Lower lobe of right lung (tissue), 2 donors: Measurements from ENCODE around the gene IL4I1. TPM values are rescaled to one million over a fixed set of nuclear protein-coding genes. Genes with fewer than 3 reads are reported as not detected.
A peak's percentile ranks its signal among the peaks of the same experiment; 100 is the strongest.

Source experiments
- ATAC-seq, 2 donors: fragments of 200-7000 bp; cut with Tn5 transposase; one replicate each; pipeline ENCODE4 v1.9.1; 2020 to 2022; ENCODE audit warnings: mild to moderate bottlenecking in 2 of 2, moderate library complexity in 2 of 2
- DNase-seq: peaks from one replicate; pipeline ENCODE4 v3.0.0-alpha.2; 2020
- H3K27ac ChIP-seq: fragments of 200-600 bp; one replicate; pipeline ENCODE4 v1.8.0; 2022
- H3K27me3 ChIP-seq: fragments of 200-600 bp; one replicate; pipeline ENCODE4 v1.8.0; 2022; ENCODE audit warnings: low read depth
- H3K36me3 ChIP-seq: fragments of 200-600 bp; one replicate; pipeline ENCODE4 v1.8.0; 2022; ENCODE audit warnings: mild to moderate bottlenecking
- H3K4me1 ChIP-seq: fragments of 200-600 bp; one replicate; pipeline ENCODE4 v1.8.0; 2022
- H3K4me3 ChIP-seq: fragments of 200-600 bp; one replicate; pipeline ENCODE4 v1.8.0; 2022; ENCODE audit warnings: mild to moderate bottlenecking
- H3K9me3 ChIP-seq: fragments of 200-600 bp; one replicate; pipeline ENCODE4 v1.8.0; 2022
- intact Hi-C: fragments of 100-400 bp; cut with DNase I; formaldehyde crosslinking; loops from one replicate; pipeline ENCODE4 v1.11.0; 2022
- total RNA-seq: library from RNA; stranded (reverse); fragmentation: NEBNext Ultra II Directional; extraction: Animal tissue kit (Norgen Biotek cat#: 25700); gene quantifications from one replicate; pipeline ENCODE4 v1.2.1, GENCODE V29; 2021
- TF ChIP-seq, protein P1 (sequence below): fragments of 200-600 bp; IDR thresholded peaks from one replicate; pipeline ENCODE4 v1.8.0; 2022; ENCODE audit warnings: antibody characterized with exemption, mild to moderate bottlenecking
- donor health status: DM: no; HTN: yes; CAD: no; lungs with severe emphysema.

IL4I1 gene
- total RNA-seq, 1 donor from 2014 or later, result 1.6 TPM

DNA sequence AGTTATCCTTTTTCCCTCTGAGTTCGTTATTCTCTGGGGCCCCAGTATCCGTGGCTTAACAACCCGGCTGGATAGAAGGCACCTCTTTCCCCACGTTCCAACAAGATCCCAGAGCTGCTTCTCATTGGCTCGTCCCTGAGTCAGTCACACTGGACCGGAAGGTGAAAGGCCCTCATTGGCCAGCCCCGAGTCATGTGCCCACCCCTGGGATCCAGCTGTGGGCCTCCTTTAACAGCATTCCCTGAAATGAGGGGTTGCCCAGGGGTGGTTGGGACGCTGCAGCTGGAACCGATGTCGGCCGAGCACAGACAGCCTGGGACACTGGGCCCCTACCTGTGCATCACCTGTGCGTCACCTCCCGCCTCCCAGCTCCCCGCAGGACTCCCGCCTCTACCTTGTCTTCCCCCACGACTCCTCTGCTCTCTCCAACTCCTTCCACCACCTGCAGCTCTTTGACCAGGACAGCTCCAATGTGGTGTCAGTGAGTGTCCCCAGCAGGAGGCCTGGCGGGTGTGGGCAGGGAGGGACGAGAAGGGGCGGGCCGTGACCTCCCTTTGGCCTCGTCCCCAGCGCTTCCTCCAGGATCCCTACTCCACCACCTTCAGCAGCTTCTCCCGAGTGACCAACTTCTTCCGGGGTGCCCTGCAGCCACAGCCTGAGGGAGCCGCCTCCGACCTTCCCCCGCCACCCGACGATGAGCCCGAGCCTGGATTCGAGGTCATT, 14.9 kb downstream of the IL4I1 start:
- H3K4me3 ChIP-seq, result no peak overlapping the region
- ATAC-seq, result no peak
- DNase-seq, result no peak
- no peak overlapping the region for H3K27ac ChIP-seq
- TF ChIP-seq, protein P1, sequence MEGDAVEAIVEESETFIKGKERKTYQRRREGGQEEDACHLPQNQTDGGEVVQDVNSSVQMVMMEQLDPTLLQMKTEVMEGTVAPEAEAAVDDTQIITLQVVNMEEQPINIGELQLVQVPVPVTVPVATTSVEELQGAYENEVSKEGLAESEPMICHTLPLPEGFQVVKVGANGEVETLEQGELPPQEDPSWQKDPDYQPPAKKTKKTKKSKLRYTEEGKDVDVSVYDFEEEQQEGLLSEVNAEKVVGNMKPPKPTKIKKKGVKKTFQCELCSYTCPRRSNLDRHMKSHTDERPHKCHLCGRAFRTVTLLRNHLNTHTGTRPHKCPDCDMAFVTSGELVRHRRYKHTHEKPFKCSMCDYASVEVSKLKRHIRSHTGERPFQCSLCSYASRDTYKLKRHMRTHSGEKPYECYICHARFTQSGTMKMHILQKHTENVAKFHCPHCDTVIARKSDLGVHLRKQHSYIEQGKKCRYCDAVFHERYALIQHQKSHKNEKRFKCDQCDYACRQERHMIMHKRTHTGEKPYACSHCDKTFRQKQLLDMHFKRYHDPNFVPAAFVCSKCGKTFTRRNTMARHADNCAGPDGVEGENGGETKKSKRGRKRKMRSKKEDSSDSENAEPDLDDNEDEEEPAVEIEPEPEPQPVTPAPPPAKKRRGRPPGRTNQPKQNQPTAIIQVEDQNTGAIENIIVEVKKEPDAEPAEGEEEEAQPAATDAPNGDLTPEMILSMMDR, result no peak
- no peaks in the 10 kb centered on the region for H3K27me3 ChIP-seq
- H3K4me1 ChIP-seq, result peaks cover 15% of the 10 kb centered on the region
- no peaks in the 10 kb centered on the region for H3K9me3 ChIP-seq
- peaks cover 83% of the 10 kb centered on the region for H3K36me3 ChIP-seq
- intact Hi-C loops, result no loop called here

DNA sequence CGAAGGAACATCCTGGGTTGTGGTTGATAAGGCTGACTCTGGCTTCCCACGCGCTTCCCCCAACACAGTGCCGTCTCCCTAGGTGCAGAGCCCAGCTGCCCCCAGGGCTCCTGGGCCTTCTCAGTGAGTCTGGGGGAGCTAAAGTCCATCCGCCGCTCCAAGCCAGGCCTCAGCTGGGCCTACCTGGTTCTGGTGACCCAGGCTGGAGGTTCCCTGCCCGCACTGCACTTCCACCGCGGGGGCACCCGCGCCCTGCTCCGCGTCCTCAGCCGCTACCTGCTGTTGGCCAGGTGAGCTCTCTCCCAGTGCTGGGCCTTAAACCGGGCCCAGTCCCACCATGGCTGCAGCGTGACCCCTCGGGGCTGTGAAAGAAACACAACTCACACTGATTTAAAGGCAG, 15.5 kb downstream of the IL4I1 start:
- ATAC-seq, result no peak
- TF ChIP-seq, protein P1, result no peak
- peak; percentile 44 for DNase-seq
- H3K36me3 ChIP-seq, result peaks cover 79% of the 10 kb centered on the region
- intact Hi-C loops, result no loop called here
- peaks cover 15% of the 10 kb centered on the region for H3K4me1 ChIP-seq
- H3K9me3 ChIP-seq, result no peaks in the 10 kb centered on the region
- H3K27ac ChIP-seq, result no peak overlapping the region
- H3K27me3 ChIP-seq, result no peaks in the 10 kb centered on the region
- no peak overlapping the region for H3K4me3 ChIP-seq

DNA sequence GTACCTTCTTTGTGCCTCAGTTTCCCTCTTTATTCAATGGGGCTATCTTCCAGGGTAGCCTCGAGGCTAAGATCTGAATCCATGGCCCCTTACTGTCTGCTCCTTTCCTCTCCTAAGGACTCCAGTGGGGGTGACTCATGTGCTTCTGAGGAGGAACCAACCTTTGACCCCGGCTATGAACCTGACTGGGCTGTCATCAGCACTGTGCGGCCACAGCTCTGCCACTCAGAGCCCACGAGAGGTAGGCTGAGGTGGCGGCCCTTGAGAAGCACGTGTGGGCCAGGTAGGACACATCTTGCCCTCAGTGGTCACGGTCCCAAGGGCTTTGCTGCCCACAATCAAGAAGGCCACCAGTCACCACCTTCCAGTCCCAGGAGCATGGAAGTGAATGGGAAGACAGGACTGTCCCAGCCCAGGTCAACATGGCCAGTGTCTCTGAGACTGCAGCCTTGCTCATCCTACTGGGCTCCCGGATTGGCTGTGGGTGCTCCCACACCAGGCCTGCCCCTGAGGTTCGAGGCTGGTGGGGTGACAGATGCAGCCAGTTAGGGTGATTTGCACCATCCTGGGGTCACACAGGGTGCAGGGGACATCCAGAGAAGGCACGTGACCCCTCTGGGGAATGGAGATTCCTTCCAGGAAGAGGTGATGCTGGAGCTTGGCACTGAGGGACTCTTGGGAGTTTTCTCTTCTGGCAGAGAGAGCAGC, 16.4 kb downstream of the IL4I1 start:
- Histone ChIP-seq H3K4me1 (peaks cover 21% of the 10 kb centered on the region), H3K27ac (no peak overlapping the region), H3K36me3 (peaks cover 70% of the 10 kb centered on the region), H3K27me3 (no peaks in the 10 kb centered on the region), H3K9me3 (no peaks in the 10 kb centered on the region), H3K4me3 (no peak overlapping the region)
- TF ChIP-seq, protein P1, result no peak
- DNase-seq (peak; percentile 46), ATAC-seq (no peak)
- intact Hi-C loops, result no loop called here

DNA sequence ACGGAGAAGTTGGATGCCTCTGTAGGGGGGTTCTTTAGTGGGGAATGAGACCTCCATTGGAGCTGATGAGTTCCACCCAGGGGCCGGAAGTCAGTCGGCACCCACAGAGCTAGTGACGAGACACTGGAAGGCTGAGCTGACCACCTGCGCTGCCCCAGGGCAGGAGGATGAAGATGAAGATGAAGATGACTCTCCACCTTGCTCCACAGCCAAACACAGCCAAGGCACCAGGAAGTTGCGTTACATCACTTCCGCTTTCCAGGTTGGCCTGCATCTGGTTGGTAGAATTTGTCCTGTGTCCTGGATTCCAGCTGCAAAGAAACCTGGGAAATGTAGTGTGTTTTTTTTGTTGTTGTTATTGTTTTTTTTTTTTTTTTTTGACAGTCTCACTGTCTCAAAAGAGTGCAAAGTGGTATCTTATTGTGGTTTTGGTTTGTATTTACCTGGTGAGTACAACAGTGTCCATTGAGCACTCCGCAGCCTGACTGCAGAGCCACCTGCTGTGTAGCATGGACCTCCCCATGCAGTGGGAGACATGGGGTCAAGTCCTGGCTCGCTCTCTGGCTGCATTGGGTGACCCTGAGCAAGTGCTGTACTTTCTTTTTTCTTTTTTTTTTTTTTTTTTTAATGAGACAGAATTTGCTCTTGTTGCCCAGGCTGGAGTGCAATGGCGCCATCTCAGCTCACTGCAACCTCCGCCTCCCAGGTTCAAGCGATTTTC, 17.3 kb downstream of the IL4I1 start:
- Histone ChIP-seq H3K27ac (no peak overlapping the region), H3K4me1 (peaks cover 26% of the 10 kb centered on the region)
- TF ChIP-seq, protein P1, result no peak

DNA sequence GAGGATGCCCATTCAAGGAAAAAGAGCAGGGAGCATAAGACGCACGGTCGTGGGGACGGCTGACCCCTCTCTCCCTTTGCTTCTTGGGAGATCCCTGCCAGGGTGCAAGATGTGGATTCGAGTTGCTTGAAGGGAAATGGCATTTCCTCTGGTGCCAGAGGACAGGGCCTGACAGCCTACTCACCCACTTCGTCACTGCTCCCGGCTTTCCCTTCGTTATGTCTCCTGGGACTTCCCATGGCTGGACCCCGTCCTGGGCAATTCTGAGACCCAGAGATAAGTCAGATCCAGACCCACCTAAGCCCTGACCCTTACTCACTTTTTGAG, 18.0 kb downstream of the IL4I1 start:
- no peak for ATAC-seq
- Histone ChIP-seq H3K9me3 (no peaks in the 10 kb centered on the region), H3K27me3 (no peaks in the 10 kb centered on the region), H3K36me3 (peaks cover 54% of the 10 kb centered on the region), H3K4me3 (peak overlapping the region; percentile 89), H3K27ac (peak overlapping the region; percentile 99), H3K4me1 (peaks cover 26% of the 10 kb centered on the region)
- DNase-seq, result no peak
- intact Hi-C loops, result no loop called here
- TF ChIP-seq, protein P1, result no peak

More for the DNA sequence above, 17.3 kb downstream of the IL4I1 start:
- Histone ChIP-seq H3K4me3 (no peak overlapping the region), H3K27me3 (no peaks in the 10 kb centered on the region), H3K36me3 (peaks cover 61% of the 10 kb centered on the region), H3K9me3 (no peaks in the 10 kb centered on the region)
- intact Hi-C loops, result no loop called here
- ATAC-seq, result no peak
- DNase-seq, result peak; percentile 51
